HG03571 (cell line): Measurements from ENCODE around the gene MYO5C.

Source experiments
- ATAC-seq: cut with Tn5 transposase; IDR thresholded peaks from one replicate; pipeline ENCODE4 v1.9.1; 2021; ENCODE audit not compliant: unreplicated experiment

MYO5C gene, protein sequence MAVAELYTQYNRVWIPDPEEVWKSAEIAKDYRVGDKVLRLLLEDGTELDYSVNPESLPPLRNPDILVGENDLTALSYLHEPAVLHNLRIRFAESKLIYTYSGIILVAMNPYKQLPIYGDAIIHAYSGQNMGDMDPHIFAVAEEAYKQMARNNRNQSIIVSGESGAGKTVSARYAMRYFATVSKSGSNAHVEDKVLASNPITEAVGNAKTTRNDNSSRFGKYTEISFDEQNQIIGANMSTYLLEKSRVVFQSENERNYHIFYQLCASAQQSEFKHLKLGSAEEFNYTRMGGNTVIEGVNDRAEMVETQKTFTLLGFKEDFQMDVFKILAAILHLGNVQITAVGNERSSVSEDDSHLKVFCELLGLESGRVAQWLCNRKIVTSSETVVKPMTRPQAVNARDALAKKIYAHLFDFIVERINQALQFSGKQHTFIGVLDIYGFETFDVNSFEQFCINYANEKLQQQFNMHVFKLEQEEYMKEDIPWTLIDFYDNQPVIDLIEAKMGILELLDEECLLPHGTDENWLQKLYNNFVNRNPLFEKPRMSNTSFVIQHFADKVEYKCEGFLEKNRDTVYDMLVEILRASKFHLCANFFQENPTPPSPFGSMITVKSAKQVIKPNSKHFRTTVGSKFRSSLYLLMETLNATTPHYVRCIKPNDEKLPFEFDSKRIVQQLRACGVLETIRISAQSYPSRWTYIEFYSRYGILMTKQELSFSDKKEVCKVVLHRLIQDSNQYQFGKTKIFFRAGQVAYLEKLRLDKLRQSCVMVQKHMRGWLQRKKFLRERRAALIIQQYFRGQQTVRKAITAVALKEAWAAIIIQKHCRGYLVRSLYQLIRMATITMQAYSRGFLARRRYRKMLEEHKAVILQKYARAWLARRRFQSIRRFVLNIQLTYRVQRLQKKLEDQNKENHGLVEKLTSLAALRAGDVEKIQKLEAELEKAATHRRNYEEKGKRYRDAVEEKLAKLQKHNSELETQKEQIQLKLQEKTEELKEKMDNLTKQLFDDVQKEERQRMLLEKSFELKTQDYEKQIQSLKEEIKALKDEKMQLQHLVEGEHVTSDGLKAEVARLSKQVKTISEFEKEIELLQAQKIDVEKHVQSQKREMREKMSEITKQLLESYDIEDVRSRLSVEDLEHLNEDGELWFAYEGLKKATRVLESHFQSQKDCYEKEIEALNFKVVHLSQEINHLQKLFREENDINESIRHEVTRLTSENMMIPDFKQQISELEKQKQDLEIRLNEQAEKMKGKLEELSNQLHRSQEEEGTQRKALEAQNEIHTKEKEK (N-terminal part only)

DNA sequence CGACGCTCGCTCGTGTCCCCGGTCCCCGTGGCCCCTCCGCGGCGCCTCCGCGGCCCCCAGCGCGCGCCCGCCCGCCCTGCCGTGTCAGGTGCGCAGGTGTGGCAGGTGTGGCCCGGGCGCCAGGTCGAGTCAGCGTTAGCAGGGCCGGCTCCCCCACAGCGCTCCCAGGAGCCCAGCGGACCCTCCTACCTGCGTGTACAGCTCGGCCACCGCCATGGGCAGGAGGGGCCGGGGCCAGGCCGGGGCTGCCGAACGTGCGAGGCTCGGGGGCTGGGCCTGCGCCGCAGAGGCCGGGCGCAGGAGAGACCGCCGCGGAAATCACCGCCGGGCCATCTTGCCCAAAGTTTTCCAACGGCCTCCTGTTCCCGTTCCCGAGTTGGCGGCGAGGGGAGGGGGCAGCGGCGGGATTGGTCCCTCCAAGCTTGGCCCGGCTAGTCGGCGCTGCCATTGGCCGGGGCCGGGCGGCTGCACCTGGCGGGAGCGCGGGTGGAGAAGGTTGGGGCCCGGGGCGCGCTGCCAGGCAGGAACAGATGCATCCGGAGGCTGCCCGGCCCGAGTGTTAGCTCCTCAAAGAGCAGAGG lies at the start of gene MYO5C:
Gene MYO5C (minus strand): TSS at position 384 of the 581 bp plus-strand sequence. CDS start 168 bp downstream, at position 216.
- ATAC-seq, result no peak

DNA sequence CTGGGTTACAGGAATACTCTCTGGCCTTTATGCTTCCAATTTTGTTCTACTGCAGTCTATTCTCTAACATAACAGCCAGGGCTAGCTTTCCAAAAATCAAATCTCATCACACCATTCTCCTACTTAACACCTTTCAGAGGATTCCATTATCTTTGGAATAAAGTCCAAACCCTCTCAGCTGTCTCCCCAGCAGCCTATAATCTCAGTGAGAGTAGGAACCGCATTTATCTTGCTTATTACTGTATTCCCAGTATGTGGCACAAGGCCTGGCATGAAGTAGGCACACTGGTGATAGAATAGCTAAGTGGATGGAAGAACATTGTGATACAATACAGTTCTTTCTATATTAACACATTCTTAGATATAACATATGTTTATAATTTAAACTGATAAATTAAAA lies 49.0 kb upstream of the MYO5C start:
- no peak for ATAC-seq

DNA sequence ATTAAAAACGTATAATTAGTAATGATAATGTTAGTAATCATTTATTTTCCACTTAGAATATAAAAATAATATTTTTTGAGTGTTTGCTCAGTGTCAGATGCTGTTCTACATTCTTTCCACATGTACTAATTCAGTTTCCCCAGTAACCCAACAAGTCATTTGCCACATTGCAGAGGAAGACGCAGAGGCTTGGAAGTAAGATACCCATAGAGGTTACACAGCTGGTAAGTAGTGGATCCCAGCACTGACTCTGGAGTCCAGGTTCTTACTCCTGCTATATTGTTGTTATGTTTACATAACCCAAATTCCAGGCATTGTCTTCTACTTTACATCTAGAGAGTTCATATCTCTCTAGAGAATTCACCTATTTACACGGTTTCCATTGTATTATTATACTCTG lies 48.2 kb upstream of the MYO5C start:
- no peak for ATAC-seq

- no peak for ATAC-seq
These were observed 44.5 kb upstream of the MYO5C start for GRCh38 chr15:52340093-52340492.

DNA sequence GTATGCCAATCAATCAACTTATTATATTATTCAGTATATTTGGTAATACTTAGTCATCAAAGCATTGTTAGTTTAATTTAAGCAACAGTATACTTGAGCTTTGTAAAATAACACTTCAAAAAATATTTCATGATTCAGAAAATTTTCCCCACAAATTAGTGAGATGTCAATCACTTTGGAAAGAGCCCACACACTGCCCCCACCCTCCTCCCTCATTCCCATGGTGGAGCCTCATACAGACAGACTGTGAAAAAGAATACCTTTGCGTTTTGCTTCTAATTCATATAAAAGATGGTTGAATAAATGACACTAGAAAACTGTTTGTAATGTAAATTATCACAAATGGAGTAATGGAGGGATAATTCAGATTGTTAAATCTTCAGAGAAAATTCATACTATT lies 43.3 kb upstream of the MYO5C start:
- ATAC-seq, result no peak

GRCh38 chr15:52338058-52338457 lies 42.5 kb upstream of the MYO5C start:
- ATAC-seq, result no peak

GRCh38 chr15:52337198-52337853 lies 41.7 kb upstream of the MYO5C start:
- no peak for ATAC-seq

DNA sequence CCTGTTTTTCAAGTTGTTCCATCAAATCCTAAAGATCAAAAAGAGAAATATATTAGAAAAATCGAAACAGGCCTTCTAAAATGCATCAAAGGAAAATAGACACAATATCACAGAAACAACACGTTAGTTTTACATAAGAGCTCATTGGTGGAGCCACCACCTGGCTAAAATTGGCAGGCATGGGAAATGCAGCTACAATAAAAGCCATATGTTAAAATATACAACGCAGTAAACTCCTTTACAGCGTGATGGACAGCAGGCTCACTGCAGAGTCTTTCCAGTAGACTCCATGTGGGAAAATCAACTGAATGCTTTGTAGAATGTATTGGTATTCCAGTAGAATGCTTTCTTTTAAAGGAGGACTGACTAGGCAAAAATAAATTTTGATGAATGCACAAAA lies 40.9 kb upstream of the MYO5C start:
- no peak for ATAC-seq

DNA sequence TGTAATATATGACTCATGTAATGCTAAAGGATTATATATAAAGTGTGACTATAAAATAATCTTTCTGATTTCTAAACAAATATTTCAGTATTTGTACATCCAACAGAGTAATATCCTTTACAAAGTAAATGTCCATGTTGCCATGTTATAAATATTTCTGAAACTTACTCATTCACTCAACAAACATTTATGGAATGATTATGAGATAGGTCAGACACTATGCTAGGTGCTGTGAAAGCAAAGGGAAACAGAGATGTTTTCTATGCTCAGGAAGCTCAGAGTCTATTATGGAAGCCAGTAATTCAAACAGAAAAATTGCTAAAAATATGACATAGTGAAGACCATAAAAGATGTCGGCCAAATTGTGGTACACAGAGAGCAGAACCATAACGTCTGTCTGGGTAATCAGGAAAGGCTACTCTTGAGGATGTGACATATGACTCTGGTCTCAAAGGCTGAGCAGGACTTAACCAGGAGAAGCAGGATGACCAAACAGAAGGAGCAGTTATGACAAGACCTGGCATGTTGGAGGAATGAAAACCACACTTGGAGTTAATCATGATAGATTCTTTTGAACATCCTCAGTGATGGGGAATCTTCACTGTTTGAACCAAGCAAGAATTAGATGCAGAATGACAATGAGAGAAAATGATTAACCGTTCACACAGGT lies 39.0 kb upstream of the MYO5C start:
- ATAC-seq, result no peak

GRCh38 chr15:52331490-52332240 lies 36.1 kb upstream of the MYO5C start:
- peak; percentile 85 for ATAC-seq

GRCh38 chr15:52329987-52330386 lies 34.4 kb upstream of the MYO5C start:
- ATAC-seq, result no peak

GRCh38 chr15:52329150-52329549 lies 33.5 kb upstream of the MYO5C start:
- no peak for ATAC-seq

DNA sequence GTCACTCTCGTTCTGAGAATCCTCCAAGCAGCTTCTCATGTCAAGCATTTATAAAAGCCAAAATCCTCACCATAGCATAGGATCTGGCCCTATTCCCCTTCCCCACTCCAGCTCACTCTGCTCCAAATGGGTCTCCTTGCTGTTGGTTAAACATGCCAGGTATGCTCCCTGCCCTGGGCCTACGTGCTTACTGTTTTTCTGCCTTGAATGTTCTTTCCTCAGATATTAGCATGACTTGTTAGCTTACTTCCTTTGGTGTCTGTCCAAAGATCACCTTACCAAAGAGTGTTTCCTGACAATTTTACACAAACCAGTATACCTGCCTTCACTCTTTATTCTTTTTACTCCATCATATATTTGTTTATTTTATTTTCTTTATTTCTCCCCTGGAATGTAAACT lies 33.1 kb upstream of the MYO5C start:
- ATAC-seq, result no peak

GRCh38 chr15:52326756-52327155 lies 31.2 kb upstream of the MYO5C start:
- ATAC-seq, result no peak

DNA sequence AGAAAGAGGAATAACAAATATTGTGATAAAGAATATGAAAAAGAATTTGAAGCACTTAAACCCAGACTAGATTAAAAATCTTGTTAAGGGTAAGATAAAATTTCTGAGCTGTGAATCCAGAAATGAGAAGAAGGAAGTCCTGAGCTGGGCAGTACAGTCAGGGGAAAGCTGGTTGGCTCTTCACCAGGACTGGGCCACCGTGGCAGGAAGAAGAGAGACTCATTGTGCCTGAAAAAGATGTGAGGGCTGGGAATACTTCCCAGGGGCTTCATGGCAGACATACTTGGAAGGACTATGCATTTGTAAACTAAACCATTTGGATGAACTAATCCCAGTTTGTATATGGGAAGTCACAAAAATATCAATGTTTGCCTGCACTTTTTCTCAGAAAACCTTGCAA lies 28.5 kb upstream of the MYO5C start:
- no peak for ATAC-seq

DNA sequence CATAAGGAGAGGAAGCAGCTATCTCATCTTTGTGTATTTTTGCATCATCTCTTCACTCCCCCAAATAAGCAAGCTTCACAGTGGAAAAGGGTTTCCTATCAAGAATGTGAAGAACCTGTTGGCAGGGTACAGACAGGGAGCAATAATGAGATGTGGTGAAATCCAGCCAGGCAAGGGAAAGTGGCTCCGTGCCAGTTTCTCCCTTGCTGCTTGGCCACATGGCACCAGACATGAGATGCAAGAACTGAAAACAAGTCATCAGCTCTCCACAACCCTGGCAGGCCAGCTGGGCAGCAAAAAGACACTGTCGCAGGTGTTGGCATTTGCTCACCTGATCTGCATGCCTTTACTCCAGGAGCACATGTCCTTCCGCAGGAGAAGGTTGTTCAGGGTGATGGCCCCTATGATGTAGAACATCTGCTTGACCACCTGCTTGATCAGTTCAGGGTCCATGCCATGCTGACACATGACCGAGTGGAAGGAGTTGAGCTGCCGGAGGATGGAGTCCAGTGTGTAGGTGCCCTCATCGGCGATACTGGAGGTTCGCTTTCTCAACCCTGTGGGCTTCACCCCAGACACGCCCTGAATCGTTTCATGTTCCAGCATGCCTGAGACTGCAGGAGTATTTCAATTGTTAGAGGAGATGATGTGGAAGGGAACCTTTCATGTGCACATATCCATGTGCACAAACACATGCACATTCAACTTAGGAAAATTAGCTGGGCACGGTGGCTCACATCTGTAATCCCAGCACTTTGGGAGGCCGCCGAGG lies 23.3 kb upstream of the MYO5C start:
- no peak for ATAC-seq

GRCh38 chr15:52317688-52318087 lies 22.1 kb upstream of the MYO5C start:
- ATAC-seq, result no peak

DNA sequence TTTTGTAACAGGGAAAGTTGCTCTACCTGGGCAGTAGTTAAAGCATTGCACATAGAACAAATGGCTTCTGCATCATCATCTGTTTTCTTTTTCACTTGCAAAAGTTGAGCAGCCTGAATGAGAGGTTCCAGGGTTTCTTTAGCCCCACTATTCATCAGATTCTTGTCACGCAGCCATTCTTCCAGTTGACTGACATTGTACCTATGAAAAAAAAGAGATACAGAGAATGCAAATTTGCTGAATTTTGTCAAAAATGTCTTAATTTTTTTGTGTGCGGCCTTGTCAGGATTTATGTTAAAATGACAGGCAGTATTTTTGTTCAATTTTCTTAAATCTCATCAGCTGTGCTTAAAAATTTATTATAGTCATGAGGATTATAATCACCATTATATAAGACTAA lies 21.4 kb upstream of the MYO5C start:
- no peak for ATAC-seq
